IPS-18a (cell line): ENCODE results near the gene PZP.
"Not testable (repeated sequence)": the region's sequence is repeated elsewhere in the genome, so short reads cannot be mapped to it uniquely, and the experiment has no call there.

Experiments
- H3K27ac ChIP-seq: one replicate; pipeline ENCODE4 v1.5.1; 2013; ENCODE audit warnings: low read length
- H3K27me3 ChIP-seq: one replicate; pipeline ENCODE4 v1.6.1; 2013; ENCODE audit warnings: mild to moderate bottlenecking, low read length; ENCODE audit not compliant: control insufficient read depth, insufficient read depth
- H3K36me3 ChIP-seq: one replicate; pipeline ENCODE4 v1.6.1; 2013; ENCODE audit warnings: low read depth, low read length; ENCODE audit not compliant: control insufficient read depth
- H3K4me1 ChIP-seq: one replicate; pipeline ENCODE4 v1.6.1; 2013; ENCODE audit warnings: low read depth, low read length; ENCODE audit not compliant: control insufficient read depth
- H3K4me3 ChIP-seq: one replicate; pipeline ENCODE4 v1.5.1; 2013; ENCODE audit warnings: low read length
- H3K9ac ChIP-seq: one replicate; pipeline ENCODE4 v1.6.1; 2013; ENCODE audit warnings: mild to moderate bottlenecking, low read length, moderate library complexity
- H3K9me3 ChIP-seq: one replicate; pipeline ENCODE4 v1.6.1; 2013; ENCODE audit warnings: low read depth, low read length; ENCODE audit not compliant: control insufficient read depth

PZP gene

DNA sequence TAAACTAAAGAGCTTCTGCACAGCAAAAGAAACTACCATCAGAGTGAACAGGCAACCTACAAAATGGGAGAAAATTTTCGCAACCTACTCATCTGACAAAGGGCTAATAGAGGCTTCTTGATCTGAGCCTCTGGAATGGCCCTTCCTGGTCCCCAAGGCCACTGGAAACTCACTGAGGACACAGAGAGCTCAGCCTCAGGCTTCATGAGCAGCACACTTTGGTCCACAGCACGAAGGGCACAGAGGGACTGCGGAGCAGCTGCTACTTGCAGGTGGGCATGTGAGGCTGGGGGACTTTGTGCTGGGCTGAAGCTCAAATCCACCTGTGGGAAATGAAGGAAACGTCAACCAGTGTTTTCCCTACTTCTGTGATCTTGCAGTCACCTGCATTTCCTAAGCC is 27.4 kb downstream of the PZP start:
- H3K4me3 ChIP-seq, result no peak overlapping the region
- H3K9ac ChIP-seq, result no peak overlapping the region
- no peak overlapping the region for H3K27ac ChIP-seq
- no peaks in the 10 kb centered on the region for H3K27me3 ChIP-seq
- no peaks in the 10 kb centered on the region for H3K9me3 ChIP-seq
- no peaks in the 10 kb centered on the region for H3K4me1 ChIP-seq
- no peaks in the 10 kb centered on the region for H3K36me3 ChIP-seq

DNA sequence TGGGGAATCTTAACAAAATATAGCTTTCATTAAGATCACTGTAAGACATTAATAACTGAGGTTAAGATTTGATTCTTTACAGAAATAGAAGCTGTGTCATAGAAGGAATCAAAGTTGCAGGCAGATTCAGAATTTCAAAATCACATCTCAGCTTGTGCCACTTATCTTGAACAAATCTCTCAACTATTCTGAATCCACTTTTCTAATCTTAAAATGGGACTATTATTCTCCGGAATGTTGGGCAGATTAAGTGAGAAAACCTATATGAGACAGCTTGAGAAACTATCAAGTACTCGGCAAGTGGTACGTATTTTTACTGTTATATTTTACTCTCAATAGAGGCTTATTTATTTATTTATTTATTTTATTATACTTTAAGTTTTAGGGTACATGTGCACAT is 28.4 kb downstream of the PZP start:
- no peak overlapping the region for H3K9ac ChIP-seq
- H3K27ac ChIP-seq, result no peak overlapping the region
- no peaks in the 10 kb centered on the region for H3K4me1 ChIP-seq
- no peaks in the 10 kb centered on the region for H3K36me3 ChIP-seq
- H3K9me3 ChIP-seq, result no peaks in the 10 kb centered on the region
- H3K4me3 ChIP-seq, result no peak overlapping the region
- no peaks in the 10 kb centered on the region for H3K27me3 ChIP-seq

DNA sequence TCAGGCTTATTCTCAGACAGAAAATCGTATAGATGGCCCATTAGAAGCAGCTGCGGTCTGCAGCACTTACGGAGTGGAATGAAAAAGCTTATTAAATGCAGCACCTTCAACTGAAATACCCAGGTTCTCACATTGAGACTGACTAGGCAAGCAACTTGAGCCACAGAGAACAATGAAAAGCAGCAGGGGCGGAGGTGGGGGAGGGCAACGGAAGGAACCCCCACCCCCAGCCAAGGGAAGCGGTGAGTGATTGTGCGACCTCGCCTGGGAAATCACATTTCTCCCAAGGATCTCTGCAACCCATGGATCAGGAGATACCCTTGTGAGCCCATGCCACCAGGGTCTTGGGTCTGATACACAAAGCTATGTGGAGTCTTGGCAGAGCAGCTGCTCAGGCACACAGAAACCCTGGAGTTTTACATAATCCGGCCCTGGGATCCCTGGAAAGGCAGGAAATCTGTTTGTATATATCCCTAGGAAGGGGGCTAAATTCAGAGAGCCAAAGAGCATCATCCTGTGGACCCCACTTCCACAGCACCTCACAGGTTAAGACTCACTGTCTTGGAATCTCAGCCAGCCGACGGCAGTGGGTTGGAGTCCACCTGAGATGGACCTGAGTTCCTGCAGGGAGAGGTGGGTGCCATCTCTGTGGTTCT is 38.1 kb downstream of the PZP start:
- peak overlapping the region; percentile 40 for H3K4me3 ChIP-seq
- H3K36me3 ChIP-seq, result no peaks in the 10 kb centered on the region
- peak overlapping the region; percentile 28 for H3K9ac ChIP-seq
- H3K4me1 ChIP-seq, result peaks cover 28% of the 10 kb centered on the region
- no peaks in the 10 kb centered on the region for H3K27me3 ChIP-seq
- H3K27ac ChIP-seq, result no peak overlapping the region
- no peaks in the 10 kb centered on the region for H3K9me3 ChIP-seq

DNA sequence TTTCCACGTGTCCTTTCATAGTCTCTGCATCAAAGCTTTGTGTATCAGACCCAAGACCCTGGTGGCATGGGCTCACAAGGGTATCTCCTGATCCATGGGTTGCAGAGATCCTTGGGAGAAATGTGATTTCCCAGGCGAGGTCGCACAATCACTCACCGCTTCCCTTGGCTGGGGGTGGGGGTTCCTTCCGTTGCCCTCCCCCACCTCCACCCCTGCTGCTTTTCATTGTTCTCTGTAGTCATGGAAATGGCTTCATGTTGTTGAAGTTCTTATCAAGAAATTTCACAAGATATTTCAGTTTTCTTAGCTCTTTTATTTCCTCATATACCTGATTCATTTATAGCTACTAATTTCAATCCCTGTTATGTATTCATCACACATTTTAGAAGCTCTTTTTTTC is 40.9 kb downstream of the PZP start:
- H3K9ac ChIP-seq, H3K27me3 ChIP-seq, H3K27ac ChIP-seq, H3K4me3 ChIP-seq, H3K9me3 ChIP-seq, H3K36me3 ChIP-seq: not testable (repeated sequence)
- H3K4me1 ChIP-seq, result peaks cover 28% of the 10 kb centered on the region

DNA sequence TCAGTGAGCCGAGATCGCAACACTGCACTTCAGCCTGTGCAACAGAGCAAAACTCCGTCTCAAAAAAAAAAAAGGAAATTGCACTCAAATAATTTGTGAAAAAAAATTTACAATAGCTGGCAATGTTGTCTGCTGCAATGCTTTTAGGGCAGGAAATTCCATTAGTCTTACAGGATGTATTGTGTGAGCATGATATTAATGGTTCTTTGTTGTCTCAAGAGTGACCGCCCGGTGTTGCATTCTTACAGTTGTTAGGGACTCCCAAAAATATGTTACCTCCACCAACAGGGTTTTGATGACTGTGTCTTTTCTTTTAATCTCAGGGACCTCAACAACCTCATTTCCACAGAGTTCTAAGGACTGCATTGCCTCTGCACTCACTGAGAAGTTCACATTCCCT is 44.8 kb downstream of the PZP start:
- no peak overlapping the region for H3K27ac ChIP-seq
- no peaks in the 10 kb centered on the region for H3K9me3 ChIP-seq
- no peaks in the 10 kb centered on the region for H3K36me3 ChIP-seq
- H3K4me3 ChIP-seq, result no peak overlapping the region
- H3K4me1 ChIP-seq, result peaks cover 10% of the 10 kb centered on the region
- no peaks in the 10 kb centered on the region for H3K27me3 ChIP-seq
- H3K9ac ChIP-seq, result no peak overlapping the region

DNA sequence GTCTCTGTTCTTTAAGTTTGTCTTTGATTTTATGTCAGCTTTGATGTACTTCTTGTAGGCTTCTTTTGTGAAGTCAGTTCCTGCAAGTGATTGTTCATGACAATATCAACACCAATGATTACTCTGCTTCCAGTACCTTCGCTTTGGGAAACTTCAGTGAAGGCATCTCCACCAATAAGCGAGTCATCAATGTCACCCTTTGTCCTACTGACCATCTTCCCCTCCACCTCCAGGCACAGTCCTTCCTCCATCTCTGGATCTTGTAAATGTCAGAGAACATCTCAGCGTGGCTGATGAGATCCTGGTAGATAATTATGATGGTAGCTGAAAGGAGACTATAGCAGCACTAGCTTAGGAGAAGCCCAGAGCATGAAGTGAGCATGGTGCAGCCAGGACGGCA is 52.1 kb downstream of the PZP start:
- H3K27ac ChIP-seq, result no peak overlapping the region
- H3K27me3 ChIP-seq, result no peaks in the 10 kb centered on the region
- no peaks in the 10 kb centered on the region for H3K9me3 ChIP-seq
- no peak overlapping the region for H3K9ac ChIP-seq
- no peak overlapping the region for H3K4me3 ChIP-seq
- H3K4me1 ChIP-seq, result no peaks in the 10 kb centered on the region
- no peaks in the 10 kb centered on the region for H3K36me3 ChIP-seq

DNA sequence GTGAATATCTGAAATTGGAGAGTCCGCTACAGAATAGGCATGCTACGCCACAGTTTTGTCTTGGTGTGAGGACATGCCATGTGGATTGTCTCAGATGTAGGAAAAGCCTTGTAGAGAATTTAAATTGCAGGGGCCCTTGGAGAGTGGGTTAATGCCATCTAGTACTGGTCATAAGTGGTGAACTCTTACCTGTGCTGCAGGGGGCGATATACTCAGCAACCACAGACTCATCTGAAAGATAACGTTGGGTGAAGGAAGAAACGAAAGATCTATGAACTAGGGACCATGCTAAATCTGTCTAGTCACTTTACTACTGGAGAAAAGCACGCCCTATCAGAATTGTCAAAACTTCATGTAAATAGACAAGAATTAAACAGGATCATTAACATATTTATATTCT is 58.8 kb downstream of the PZP start:
- Histone ChIP-seq H3K27ac (no peak overlapping the region), H3K4me3 (no peak overlapping the region), H3K9ac (no peak overlapping the region), H3K9me3 (no peaks in the 10 kb centered on the region), H3K27me3 (no peaks in the 10 kb centered on the region), H3K4me1 (no peaks in the 10 kb centered on the region), H3K36me3 (no peaks in the 10 kb centered on the region)

DNA sequence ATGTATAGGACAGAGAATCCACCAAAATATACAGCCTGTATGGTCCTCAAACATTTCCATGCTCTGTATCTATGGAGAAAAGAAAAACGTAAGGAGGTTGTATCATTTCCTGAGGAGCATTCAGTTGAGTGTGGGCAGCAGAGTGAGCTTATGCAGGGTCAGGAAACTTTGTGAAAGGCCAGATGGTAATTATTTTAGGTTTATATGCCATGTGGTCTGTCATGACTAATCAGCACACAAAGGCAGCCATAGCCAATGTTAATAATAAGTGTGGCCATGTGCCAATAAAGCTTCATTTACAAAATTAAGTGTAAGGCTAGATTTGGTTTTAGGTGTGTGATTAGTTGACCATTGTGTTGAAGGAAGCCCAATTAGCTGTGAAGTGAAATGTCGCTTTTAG is 59.3 kb downstream of the PZP start:
- Histone ChIP-seq H3K27ac (no peak overlapping the region), H3K9ac (no peak overlapping the region), H3K36me3 (no peaks in the 10 kb centered on the region), H3K27me3 (no peaks in the 10 kb centered on the region), H3K4me1 (no peaks in the 10 kb centered on the region), H3K4me3 (no peak overlapping the region), H3K9me3 (peaks cover 4% of the 10 kb centered on the region)

DNA sequence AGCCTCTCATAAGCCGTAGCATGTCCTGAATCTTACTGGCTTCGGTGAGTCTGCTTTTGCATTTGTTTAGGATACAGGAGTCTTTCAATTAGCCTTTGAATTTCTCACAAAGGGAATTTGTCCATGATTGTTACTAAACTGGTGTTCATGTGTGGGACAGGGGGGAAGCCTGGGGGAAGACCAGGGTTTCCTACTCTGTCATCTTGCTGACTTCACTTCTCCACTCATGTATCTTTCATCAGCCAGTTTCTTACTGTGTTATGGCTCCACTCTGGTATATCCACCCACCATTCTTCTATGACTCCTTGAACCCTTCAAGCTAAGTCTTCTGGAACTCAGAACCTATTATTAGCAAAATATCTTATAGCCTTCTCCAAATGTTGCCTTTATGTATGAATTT is 60.7 kb downstream of the PZP start:
- Histone ChIP-seq H3K36me3 (no peaks in the 10 kb centered on the region), H3K9ac (no peak overlapping the region), H3K9me3 (peaks cover 6% of the 10 kb centered on the region), H3K27ac (no peak overlapping the region), H3K4me1 (no peaks in the 10 kb centered on the region), H3K4me3 (no peak overlapping the region), H3K27me3 (no peaks in the 10 kb centered on the region)

DNA sequence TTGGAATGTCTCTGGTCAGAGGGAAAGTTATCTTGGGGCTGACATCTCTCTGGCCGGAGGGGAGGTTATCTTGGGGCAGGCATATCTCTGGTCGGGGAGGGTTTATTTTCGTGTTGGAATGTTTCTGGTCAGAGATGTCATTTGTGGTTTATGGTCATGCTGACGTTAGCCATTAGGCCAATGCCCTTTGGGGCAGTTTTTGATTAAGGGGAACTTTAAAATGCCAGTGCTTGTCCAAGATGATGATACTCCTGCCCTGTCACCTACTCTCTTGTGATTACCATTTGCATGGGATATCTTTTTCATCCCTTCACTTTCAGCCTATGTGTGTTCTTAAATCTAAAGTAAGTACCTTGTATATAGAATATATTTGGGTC is 63.5 kb downstream of the PZP start:
- no peak overlapping the region for H3K27ac ChIP-seq

DNA sequence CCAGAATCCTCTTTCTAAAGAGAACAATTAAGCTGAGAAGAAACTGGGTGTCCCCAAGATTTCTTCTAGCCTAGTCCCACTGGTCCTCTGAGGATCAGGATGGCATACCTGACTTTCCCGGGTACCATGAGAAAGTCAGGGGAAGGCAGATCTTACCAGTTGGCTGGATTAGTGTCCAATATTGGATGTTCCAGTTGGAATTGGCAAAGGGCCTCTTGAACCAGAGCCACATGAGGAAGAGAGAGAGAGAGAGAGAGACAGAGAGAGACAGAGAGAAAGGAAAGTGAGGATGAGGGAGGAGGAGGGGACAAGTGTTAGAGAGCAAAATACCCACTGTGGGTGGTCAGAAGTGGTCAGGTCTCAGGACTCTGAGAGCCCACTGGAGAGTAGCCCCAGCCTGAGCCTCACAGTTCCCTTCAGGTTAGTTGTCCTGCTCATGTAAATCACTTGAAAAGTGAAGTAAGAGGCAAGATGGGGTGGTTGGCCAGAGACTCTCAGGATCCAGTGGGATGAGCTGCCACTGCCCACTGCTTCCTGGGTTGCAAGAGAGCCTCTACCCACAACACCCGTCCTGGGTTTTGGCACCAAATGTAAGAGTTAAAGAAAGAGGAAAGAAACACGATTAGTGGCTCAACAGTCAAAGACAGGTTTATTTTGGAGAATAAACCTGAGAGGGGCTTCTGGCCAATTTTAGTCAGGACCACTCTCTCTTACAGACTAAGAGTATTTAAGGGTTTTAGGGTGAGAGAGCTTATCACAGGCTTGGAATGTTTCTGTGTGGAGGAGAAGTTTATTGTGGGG is 64.1 kb downstream of the PZP start:
- Histone ChIP-seq H3K27ac (no peak overlapping the region), H3K4me1 (no peaks in the 10 kb centered on the region), H3K4me3 (no peak overlapping the region), H3K36me3 (no peaks in the 10 kb centered on the region), H3K9me3 (peaks cover 8% of the 10 kb centered on the region), H3K9ac (no peak overlapping the region), H3K27me3 (no peaks in the 10 kb centered on the region)

More for the DNA sequence above, 63.5 kb downstream of the PZP start:
- H3K9ac ChIP-seq, result no peak overlapping the region
- peaks cover 6% of the 10 kb centered on the region for H3K9me3 ChIP-seq
- no peaks in the 10 kb centered on the region for H3K36me3 ChIP-seq
- no peak overlapping the region for H3K4me3 ChIP-seq
- no peaks in the 10 kb centered on the region for H3K4me1 ChIP-seq
- H3K27me3 ChIP-seq, result no peaks in the 10 kb centered on the region

DNA sequence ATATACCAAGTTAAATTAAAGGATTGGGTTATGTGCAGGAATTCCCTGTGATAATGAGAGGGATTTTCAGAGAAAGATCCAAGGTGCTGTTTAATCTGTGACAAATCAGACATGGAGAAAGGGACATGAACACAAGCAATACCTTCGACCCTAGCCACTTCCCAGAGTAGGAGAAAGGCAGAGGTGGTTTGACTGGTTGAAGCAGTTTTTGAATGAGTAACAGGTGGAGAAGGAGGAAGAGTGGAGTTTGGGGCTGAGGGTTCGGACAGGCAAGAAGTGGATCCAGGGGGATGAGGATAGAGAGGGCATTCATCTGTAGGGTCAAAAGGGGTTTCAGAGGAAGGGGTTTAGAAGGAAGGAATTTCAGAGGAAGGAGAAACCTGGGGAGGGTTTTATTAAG is 65.1 kb downstream of the PZP start:
- Histone ChIP-seq H3K4me1 (no peaks in the 10 kb centered on the region), H3K9me3 (peaks cover 11% of the 10 kb centered on the region), H3K27me3 (no peaks in the 10 kb centered on the region), H3K9ac (no peak overlapping the region), H3K36me3 (no peaks in the 10 kb centered on the region), H3K4me3 (no peak overlapping the region), H3K27ac (no peak overlapping the region)
